NCI-H128 (cell line): ENCODE data around the gene GLRX5.
A peak's percentile ranks its signal among the peaks of the same experiment; 100 is the strongest.

Source experiments
- DNase-seq: peaks from one replicate; lab custom pipeline; 2025; ENCODE audit not compliant: unreplicated experiment; lab: John Stamatoyannopoulos, UW

The GLRX5 gene

GRCh38 chr14:95531969-95532368, 2.9 kb upstream of the GLRX5 start:
- no peak for DNase-seq

GRCh38 chr14:95533391-95533821, 1.4 kb upstream of the GLRX5 start:
- DNase-seq: peak; percentile 22

- no peak for DNase-seq
Observed at GRCh38 chr14:95533822-95534221, 1.0 kb upstream of the GLRX5 start.

- DNase-seq: no peak
Observed at GRCh38 chr14:95535226-95536021, 574 bp downstream of the GLRX5 start.

- DNase-seq: no peak
Observed at GRCh38 chr14:95536036-95536593, 1.3 kb downstream of the GLRX5 start.

- no peak for DNase-seq
Observed at GRCh38 chr14:95536671-95537070, 1.8 kb downstream of the GLRX5 start.

- no peak for DNase-seq
Observed at GRCh38 chr14:95537298-95538089, 2.6 kb downstream of the GLRX5 start.

- DNase-seq: no peak
Observed at GRCh38 chr14:95538801-95539509, 4.1 kb downstream of the GLRX5 start.

- no peak for DNase-seq
Observed at GRCh38 chr14:95540236-95540855, 5.5 kb downstream of the GLRX5 start.

GRCh38 chr14:95541346-95541745, 6.5 kb downstream of the GLRX5 start:
- no peak for DNase-seq

- no peak for DNase-seq
Observed at GRCh38 chr14:95541932-95542930, 7.4 kb downstream of the GLRX5 start.

GRCh38 chr14:95543021-95543420, 8.2 kb downstream of the GLRX5 start:
- DNase-seq: no peak

- no peak for DNase-seq
Observed at GRCh38 chr14:95544588-95544987, 9.7 kb downstream of the GLRX5 start.

- DNase-seq: no peak
Observed at GRCh38 chr14:95545515-95546168, 10.8 kb downstream of the GLRX5 start.

- no peak for DNase-seq
Observed at GRCh38 chr14:95547272-95547625, 12.4 kb downstream of the GLRX5 start.

GRCh38 chr14:95547626-95548327, 12.9 kb downstream of the GLRX5 start:
- no peak for DNase-seq

- DNase-seq: no peak
Observed at GRCh38 chr14:95548328-95548929, 13.6 kb downstream of the GLRX5 start.
